NCI-H146 treated with DMSO at 0.1 percent for 48 hours (cell line): ENCODE measurements around the gene JAKMIP1.

Source experiments
- DNase-seq: peaks from one replicate; lab custom pipeline; 2025; ENCODE audit not compliant: unreplicated experiment; lab: John Stamatoyannopoulos, UW

JAKMIP1 gene

GRCh38 chr4:6121941-6122340, 78.4 kb downstream of the JAKMIP1 start:
- DNase-seq, result no peak

GRCh38 chr4:6121276-6121850, 79.0 kb downstream of the JAKMIP1 start:
- no peak for DNase-seq

DNA sequence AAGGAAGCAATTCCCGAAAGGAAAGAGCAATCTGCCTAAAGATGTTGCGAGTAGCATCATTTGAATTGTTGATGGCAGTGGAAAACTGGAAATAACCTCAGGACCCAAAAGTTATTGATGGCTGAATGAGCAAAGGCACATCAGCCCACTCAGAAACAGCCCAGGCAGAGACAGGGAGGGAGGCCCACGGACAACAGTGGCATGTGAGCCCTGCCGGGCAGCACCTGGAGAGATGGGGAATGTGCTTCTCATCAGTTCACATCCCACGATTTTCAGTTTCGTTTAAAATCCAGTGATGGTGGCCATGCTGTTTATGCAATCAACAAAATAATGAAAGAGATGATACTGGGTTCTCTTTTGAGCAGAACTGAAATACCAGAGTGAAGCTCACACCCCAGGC, 80.0 kb downstream of the JAKMIP1 start:
- DNase-seq, result no peak

DNA sequence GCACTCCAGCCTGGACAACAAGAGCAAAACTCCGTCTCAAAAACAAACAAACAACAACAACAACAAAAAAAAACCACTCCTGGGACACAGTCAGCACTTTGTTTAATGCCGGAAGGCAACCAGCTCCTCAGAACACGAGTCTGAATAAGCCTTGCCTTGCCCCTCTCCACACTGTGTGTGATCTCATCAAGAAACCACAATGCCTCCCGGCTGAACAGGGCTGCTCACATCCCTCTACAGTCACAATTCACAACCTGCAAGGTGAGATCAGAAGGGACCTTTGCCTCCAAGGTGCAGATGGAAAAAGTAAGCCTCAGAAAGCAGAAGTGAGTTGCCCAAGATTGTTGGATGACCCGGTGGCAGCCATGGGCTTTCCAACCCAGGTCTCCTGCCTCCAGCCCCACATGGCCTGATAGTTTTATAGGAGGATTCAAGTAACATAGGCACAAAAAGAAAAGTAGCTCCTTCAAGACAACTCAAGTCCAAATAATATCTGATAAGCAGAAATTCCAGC, 80.8 kb downstream of the JAKMIP1 start:
- no peak for DNase-seq

GRCh38 chr4:6118201-6118600, 82.1 kb downstream of the JAKMIP1 start:
- DNase-seq, result no peak

DNA sequence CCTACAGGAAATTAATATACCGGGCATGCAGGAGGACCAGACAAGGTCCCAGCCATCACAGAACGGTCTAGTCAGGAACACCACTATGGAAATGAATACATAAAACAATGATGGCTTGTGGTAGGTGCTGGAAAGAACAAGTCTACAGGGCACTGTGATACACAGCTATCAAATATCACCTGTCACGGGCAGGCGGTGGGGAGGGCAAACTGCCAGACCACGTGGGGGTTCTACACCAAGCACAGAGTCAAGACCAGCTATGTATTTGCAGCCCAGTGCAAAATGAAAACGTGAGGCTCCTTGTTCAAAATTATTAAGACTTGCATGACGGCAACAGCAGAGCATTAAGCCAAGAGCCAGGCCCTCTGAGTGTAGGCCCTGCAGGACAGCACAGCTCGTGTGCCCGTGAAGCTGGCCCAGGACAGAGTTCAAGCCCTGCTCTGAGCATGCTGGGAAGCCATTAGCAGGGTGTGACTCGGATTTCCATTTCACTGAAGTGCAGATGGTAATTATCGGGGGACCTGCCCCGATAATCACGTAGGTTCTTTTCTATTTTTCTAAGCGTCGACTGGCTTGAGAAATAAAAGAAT, 83.6 kb downstream of the JAKMIP1 start:
- peak; percentile 16 for DNase-seq

DNA sequence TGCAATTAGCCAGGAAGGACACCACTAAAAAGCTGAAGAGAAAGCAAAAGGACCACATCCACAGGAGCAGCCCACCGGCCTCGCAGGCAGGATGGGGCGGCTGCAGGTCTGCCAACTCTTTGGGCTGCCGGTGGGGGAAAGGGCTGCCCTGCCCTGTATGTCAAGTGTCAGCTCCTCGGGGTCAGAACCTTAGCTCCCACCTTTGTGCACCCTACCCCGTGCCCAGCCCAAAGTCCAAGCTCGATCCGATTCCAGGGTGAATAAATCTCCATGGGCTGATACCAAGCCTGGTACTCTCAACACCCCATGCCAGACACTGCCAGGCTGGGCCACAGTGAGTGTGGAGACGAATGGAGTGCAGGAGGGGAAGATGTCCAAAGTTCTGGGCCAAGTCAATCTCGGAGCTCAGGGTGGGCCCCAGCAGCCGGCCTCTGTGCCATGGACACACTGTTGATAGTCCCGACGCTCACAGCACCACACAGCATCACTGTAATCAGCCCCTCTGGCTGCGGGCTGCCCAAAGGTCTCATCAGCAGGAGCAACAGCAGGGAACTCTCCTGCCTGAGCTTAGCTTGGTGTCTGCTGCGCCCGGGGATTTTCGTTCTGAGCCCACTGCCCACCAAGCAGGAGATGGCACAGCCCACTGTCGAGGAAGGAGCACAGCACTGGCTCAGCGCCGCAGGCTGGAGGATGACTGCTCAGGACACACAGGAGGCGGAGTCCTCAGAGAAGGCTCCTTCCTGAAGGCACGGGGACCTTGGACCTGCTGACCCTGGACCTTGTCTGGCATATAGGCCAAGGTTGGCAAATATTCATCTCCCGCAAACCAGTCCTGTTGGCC, 84.4 kb downstream of the JAKMIP1 start:
- no peak for DNase-seq

DNA sequence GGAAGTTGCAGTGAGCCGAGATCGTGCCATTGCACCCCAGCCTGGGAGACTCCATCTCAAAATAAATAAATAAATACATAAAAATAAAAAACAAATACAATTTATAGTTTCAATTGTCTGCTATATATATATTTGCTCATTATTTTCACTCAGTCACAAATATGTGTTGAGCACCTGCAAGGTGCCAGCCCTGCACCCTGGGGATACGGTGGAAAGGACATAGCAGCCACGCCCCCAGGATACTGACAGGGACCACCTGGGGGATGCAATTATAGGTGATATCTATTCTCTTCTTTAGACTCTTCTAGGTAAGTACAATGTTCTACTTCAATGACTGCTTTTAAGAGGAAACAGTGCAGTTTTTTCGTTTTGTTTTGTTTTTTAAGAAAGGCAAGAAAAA, 85.0 kb downstream of the JAKMIP1 start:
- peak; percentile 30 for DNase-seq

GRCh38 chr4:6114601-6115000, 85.7 kb downstream of the JAKMIP1 start:
- no peak for DNase-seq

- no peak for DNase-seq
Measured at GRCh38 chr4:6114181-6114580, 86.2 kb downstream of the JAKMIP1 start.

DNA sequence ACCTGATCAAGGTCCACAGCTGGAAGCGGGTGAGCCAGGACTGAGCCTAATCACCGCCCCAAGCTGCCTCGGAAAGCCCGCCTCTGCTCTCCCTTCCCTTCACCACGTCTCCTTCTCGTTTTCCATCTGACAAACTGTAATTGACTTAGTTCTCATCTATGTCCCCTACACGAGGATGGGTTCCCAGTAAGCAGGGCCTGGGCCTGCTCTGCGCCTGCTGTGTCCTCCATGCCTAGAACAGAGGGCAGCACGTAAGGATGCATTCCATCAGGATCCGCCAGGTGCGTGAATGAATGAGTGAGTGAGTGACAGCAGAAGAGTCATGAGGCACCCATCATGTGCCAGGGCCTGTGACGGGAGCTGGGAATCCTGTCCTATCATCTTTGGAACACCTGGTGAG, 86.7 kb downstream of the JAKMIP1 start:
- no peak for DNase-seq

DNA sequence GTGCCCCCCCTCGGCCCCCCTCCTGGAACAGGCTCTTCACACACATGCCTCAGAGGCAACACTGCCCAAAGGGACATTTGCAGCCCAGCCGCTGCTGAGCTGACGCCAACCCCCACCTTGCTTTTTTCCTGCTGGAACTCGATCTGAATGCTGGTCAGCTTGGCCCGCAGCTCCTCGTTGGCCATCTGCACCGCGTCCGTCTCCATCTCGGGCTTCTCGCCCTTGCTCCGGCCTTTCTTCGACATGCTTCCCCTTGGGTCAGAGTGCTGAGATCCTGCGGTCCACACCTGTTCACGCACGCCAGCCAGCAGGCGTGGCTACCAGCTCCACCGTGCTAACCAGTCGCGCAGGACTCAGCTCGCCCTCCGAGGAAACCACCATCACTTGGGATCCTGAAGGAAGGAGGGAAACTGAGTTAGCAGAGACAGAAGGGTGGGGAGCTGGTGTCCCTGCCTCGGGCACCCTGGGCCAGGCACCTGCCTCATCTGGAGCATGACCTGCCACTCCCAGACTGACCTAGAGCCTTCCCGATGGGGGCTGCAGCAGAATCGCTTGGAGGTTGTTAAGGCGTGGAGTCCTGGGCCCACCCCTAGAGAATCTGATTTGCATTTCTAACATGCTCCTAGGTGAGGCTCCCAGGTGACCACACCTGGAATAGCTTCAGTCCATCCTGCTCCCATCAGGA, 87.6 kb downstream of the JAKMIP1 start:
- no peak for DNase-seq

DNA sequence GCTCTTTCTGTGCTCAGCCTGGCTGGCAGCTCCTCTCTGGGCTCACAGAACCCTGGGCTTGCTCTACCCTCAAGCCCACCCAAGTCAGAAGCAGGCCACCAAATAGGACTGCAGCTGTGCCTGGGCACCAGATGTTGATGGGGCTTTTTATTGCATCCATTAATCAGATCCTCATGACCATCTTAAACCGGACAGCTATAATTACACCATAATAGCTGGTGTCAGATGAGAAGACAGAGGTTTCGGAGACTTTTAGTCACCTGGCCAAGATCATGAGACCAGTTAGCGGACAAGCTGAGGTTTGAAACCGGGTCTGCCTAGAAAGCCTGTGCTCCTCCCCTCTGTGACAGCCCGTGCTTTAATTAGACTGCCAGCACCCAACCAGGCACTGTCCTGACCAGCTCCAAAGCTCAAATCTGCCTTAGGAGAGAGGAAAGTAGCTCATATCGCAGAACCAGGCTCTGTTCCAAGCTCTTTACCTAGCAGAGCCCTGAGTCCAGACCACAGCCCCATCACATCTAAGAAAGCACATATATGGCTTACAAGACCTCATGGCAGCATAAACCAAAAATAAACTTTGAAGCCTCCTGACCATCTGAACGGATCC, 88.9 kb downstream of the JAKMIP1 start:
- DNase-seq, result no peak

GRCh38 chr4:6110681-6111353, 89.5 kb downstream of the JAKMIP1 start:
- no peak for DNase-seq

DNA sequence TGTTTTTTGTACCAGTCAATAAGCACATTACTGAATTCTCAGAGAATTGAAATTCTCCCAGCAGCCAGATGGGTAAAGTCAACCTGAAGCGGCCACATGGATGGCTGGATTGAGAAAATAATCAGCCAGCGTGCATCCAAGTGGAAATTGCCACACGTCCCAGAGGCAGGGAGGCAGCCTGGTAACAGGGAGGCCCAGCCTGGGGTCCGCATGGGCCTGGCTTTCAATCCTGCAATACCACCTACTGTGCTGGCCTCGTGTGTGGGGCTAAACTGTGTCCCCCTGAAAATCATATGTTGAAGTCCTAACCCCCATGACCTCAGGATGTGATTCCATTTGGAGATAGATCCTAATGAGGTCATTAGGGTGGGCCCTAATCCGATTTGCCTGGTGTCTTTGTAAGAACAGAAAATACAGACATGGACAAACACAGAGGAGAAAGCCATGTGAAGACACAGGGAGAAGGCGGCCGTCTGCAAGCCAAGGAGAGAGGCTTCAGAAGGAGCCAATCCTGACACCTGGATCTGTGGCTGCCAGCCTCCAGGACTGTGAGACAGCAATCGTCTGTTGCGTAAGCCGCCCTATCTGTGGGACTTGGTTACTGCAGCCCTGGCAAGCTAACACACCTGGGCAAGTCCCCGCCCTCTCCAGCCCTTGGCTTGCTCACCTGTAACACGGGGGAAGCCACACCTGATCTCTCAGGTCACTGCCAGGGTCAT, 90.3 kb downstream of the JAKMIP1 start:
- peak; percentile 23 for DNase-seq

GRCh38 chr4:6107886-6108285, 92.5 kb downstream of the JAKMIP1 start:
- no peak for DNase-seq

GRCh38 chr4:6107114-6107791, 93.1 kb downstream of the JAKMIP1 start:
- DNase-seq, result peak; percentile 57

GRCh38 chr4:6106156-6106555, 94.2 kb downstream of the JAKMIP1 start:
- DNase-seq, result no peak

DNA sequence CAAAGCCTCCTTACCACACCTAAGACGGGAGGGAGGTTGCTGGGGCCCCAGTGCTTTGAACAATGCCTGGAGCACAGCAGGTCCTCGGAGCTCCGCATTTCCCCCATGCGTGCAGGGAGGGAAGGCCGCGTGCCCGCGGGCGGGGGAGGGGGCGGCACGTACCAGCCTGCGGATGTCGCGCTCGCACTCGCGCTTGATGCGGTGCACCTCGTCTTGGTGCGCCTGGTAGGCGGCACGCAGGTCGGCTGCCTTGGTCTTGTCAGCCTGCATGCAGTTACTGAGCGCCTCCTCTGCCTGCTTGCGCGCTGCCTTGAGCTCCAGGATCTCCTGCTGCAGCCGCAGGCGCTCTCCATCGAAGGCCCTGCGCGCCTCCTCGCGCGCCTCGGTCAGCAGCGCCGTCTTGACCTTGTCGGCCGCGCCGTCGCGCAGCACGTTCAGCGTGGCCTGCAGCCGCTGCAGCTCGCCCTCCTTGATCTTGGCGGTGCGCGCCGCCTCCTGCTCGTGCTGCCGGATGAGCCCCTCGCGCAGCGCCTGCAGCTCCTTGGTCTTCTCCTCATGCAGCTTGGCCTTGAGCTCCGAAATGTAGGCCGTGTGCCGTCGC, 94.9 kb downstream of the JAKMIP1 start:
- DNase-seq, result no peak
